Measurements from ENCODE around the gene MUL1. TPM values are rescaled to one million over a fixed set of nuclear protein-coding genes. Genes with fewer than 3 reads are reported as not detected.

Gene MUL1
- polyA plus RNA-seq, 2 of the 4 experiments (the other 2 are of a cell fraction), result 20.0 to 24.5 TPM

- ChIA-PET POLR2A (no interaction called here), CTCF (interaction anchor here (0.6 to 2.0 kb wide), 3 partner anchors 11 to 109 kb away, joined by 3 to 5 read pairs (median 3); no protein-coding TSS in a partner anchor)
- 74% methylated on average over 4 of the region's 4 CpGs for WGBS (ENCODE audit: missing lambda C conversion rate)
- H3K4me2 ChIP-seq, result no peak overlapping the region
- no peaks in the 10 kb centered on the region for H3K9me3 ChIP-seq
- no peak for TF ChIP-seq CHD2 (IDR thresholded peaks at IDR 0.05; ENCODE audit: low read length, partially characterized antibody)
- no peak for TF ChIP-seq BCL3 (IDR thresholded peaks at IDR 0.05)
- no peak for TF ChIP-seq RFX5 (IDR thresholded peaks at IDR 0.05)
- TF ChIP-seq FOSB (CRISPR knock-in tag; IDR thresholded peaks at IDR 0.05), result no peak
- H3K4me1 ChIP-seq, result peaks cover 51% of the 10 kb centered on the region
- H3K4me3 ChIP-seq, result no peak overlapping the region
- no peak for DNase-seq (ENCODE audit: low read depth in 1 of 2, low spot score in 1 of 2)
- FAIRE-seq, result no peak
- no peak for ATAC-seq
- peak overlapping the region in 1 of 2 experiments; percentile 99; a peak in 3 of 6 replicates for H3K27ac ChIP-seq
These were observed 35.8 kb downstream of the MUL1 start for GRCh38 chr1:20472121-20472520.

GRCh38 chr1:20470194-20470593 lies 37.8 kb downstream of the MUL1 start:
- Histone ChIP-seq H3K4me3 (no peak overlapping the region), H3K9me3 (no peaks in the 10 kb centered on the region), H3K27ac (peak overlapping the region in 1 of 2 experiments; percentile 50; a peak in 3 of 6 replicates), H3K4me1 (peaks cover 34% of the 10 kb centered on the region), H3K4me2 (no peak overlapping the region)
- ATAC-seq, result no peak
- no peak for FAIRE-seq
- TF ChIP-seq FOXS1 (CRISPR knock-in tag; IDR thresholded peaks at IDR 0.05), result no peak
- TF ChIP-seq KDM5A (IDR thresholded peaks at IDR 0.05), result no peak
- TF ChIP-seq ZNF302 (CRISPR knock-in tag; IDR thresholded peaks at IDR 0.05), result no peak
- TF ChIP-seq E2F6 (IDR thresholded peaks at IDR 0.05; ENCODE audit: borderline replicate concordance, low read depth), result no peak
- TF ChIP-seq TFCP2L1 (CRISPR knock-in tag; IDR thresholded peaks at IDR 0.05), result no peak
- no peak for TF ChIP-seq ATOH8 (CRISPR knock-in tag; IDR thresholded peaks at IDR 0.05; ENCODE audit: low read depth)
- no peak for TF ChIP-seq HDAC2 (IDR thresholded peaks at IDR 0.05)
- TF ChIP-seq BHLHE40 (IDR thresholded peaks at IDR 0.05; ENCODE audit: low read depth, low read length), result no peak
- no peak for TF ChIP-seq KDM1A (IDR thresholded peaks at IDR 0.05; ENCODE audit: low read depth)
- no peak for TF ChIP-seq ZC3H11A (IDR thresholded peaks at IDR 0.05)
- no peak for TF ChIP-seq SREBF2 (IDR thresholded peaks at IDR 0.05)
- TF ChIP-seq CHD4 (IDR thresholded peaks at IDR 0.05; ENCODE audit: borderline replicate concordance), result no peak
- no peak for TF ChIP-seq RARB (CRISPR knock-in tag; IDR thresholded peaks at IDR 0.05)
- TF ChIP-seq JUN (IDR thresholded peaks at IDR 0.05), result no peak
- no peak for TF ChIP-seq HES2 (IDR thresholded peaks at IDR 0.05)
- no peak for TF ChIP-seq MAFK (IDR thresholded peaks at IDR 0.05; ENCODE audit: partially characterized antibody)
- TF ChIP-seq MAZ (IDR thresholded peaks at IDR 0.05; ENCODE audit: borderline replicate concordance, low read depth, low read length), result no peak
- no peak for TF ChIP-seq HOXB13 (CRISPR knock-in tag; IDR thresholded peaks at IDR 0.05; ENCODE audit: low read depth)
- WGBS (ENCODE audit: missing lambda C conversion rate), result 73% methylated on average over 3 of the region's 3 CpGs
- CTCF ChIA-PET, result interaction anchor here (0.9 to 1.7 kb wide), 4 partner anchors 14 to 257 kb away, joined by 3 to 5 read pairs (median 4); no protein-coding TSS in a partner anchor
- DNase-seq (ENCODE audit: low read depth in 1 of 2, low spot score in 1 of 2), result no peak
- POLR2A ChIA-PET, result no interaction called here

Measured in A549 (cell line).